ENCODE results near the gene SH2D6.

GRCh38 chr2:85455552-85456090 lies 37.1 kb downstream of the SH2D6 start:
- TF ChIP-seq, protein P1, sequence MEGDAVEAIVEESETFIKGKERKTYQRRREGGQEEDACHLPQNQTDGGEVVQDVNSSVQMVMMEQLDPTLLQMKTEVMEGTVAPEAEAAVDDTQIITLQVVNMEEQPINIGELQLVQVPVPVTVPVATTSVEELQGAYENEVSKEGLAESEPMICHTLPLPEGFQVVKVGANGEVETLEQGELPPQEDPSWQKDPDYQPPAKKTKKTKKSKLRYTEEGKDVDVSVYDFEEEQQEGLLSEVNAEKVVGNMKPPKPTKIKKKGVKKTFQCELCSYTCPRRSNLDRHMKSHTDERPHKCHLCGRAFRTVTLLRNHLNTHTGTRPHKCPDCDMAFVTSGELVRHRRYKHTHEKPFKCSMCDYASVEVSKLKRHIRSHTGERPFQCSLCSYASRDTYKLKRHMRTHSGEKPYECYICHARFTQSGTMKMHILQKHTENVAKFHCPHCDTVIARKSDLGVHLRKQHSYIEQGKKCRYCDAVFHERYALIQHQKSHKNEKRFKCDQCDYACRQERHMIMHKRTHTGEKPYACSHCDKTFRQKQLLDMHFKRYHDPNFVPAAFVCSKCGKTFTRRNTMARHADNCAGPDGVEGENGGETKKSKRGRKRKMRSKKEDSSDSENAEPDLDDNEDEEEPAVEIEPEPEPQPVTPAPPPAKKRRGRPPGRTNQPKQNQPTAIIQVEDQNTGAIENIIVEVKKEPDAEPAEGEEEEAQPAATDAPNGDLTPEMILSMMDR (IDR thresholded peaks at IDR 0.05): no peak
- no peak for TF ChIP-seq POLR2A (IDR thresholded peaks at IDR 0.05)
